Mammary epithelial cell (primary cell): ENCODE measurements around the gene DPEP1.

Experiments
- EZH2 ChIP-seq: IDR thresholded peaks from 2 replicates; pipeline ENCODE4 v1.6.1; 2012; ENCODE audit warnings: low read length, inconsistent platforms, borderline replicate concordance
- TF ChIP-seq, protein P1 (sequence below), 2 donors: IDR thresholded peaks in 1 of 2; conservative IDR thresholded peaks in 1 of 2; 2 replicates each; pipeline ENCODE4 v1.5.1; 2011 to 2012; ENCODE audit warnings: inconsistent platforms in 2 of 2, low read length in 2 of 2, mild to moderate bottlenecking in 2 of 2, control low read depth in 1 of 2, low read depth in 1 of 2; ENCODE audit not compliant: insufficient read depth in 1 of 2; ENCODE audit errors: extremely low read depth in 1 of 2

DNA sequence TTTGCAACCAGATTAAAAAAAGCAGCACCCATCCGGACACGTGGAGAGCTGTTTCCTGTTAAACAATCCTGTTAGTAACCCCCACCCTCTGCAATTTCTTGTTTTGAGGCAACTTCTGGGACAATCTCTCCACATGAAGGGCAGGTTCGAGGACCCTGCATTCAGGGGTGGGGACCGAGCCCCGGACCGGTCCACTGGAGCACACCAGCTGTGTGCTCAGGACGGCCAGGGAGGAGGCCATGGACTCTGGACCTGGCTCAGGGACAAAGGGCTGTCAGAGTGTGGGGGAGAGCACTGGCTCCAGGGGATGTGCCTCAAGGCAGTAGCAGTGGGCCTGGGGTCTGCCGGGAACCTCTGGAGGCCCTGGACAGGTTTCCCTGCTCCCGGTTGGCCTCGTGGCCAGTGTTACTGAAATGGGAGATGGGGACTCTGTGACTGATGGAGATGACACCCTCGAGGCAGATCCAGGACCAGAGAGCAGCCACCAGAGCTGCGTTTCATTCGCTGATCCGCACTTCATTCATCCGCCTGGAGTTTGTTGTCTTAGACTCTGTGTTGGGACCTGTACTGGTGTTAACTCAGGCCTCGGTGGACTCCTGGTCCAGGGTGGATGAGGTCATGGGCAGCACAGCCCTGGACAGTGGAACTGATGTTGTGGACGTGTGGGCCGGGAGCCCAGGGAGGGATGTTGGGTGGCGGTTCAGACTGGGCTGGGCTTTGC is 40.8 kb upstream of the DPEP1 start:
- no peak for TF ChIP-seq EZH2
- TF ChIP-seq, protein P1, sequence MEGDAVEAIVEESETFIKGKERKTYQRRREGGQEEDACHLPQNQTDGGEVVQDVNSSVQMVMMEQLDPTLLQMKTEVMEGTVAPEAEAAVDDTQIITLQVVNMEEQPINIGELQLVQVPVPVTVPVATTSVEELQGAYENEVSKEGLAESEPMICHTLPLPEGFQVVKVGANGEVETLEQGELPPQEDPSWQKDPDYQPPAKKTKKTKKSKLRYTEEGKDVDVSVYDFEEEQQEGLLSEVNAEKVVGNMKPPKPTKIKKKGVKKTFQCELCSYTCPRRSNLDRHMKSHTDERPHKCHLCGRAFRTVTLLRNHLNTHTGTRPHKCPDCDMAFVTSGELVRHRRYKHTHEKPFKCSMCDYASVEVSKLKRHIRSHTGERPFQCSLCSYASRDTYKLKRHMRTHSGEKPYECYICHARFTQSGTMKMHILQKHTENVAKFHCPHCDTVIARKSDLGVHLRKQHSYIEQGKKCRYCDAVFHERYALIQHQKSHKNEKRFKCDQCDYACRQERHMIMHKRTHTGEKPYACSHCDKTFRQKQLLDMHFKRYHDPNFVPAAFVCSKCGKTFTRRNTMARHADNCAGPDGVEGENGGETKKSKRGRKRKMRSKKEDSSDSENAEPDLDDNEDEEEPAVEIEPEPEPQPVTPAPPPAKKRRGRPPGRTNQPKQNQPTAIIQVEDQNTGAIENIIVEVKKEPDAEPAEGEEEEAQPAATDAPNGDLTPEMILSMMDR (conservative IDR thresholded peaks at IDR 0.05 in 1 of 2, IDR thresholded peaks at IDR 0.05 in 1 of 2; ENCODE audit: extremely low read depth in 1 of 2, insufficient read depth in 1 of 2, low read depth in 1 of 2, low read length in 2 of 2) = no peak
